Brain microvascular endothelial cell (primary cell): ENCODE measurements around the gene LDLRAD3.

Experiments
- DNase-seq: peaks from one replicate; pipeline ENCODE4 v3.0.0-alpha.2; 2020
- H3K27ac ChIP-seq: fragments of 250-450 bp; sonication (Bioruptor Pico); 2 replicates; pipeline ENCODE4 v1.5.1; 2020; ENCODE audit warnings: mild to moderate bottlenecking, moderate library complexity
- H3K27me3 ChIP-seq: fragments of 250-450 bp; sonication (Bioruptor Pico); replicated peaks from 2 replicates; pipeline ENCODE4 v1.5.1; 2020; ENCODE audit warnings: mild to moderate bottlenecking
- H3K36me3 ChIP-seq: fragments of 250-450 bp; sonication (Bioruptor Pico); replicated peaks from 2 replicates; pipeline ENCODE4 v1.5.1; 2020; ENCODE audit warnings: mild to moderate bottlenecking
- H3K4me3 ChIP-seq: 2 replicates; pipeline ENCODE4 v1.5.1; 2011; ENCODE audit warnings: low read depth, mild to moderate bottlenecking, control low read depth, low read length, moderate library complexity
- in situ Hi-C: cut with HindIII; loops from 2 replicates; pipeline ENCODE4 v1.10.0; 2017; ENCODE audit warnings: low sequenced_read_pairs, low pct_ligation_motif_present
- TF ChIP-seq, protein P1 (sequence below): IDR thresholded peaks from 2 replicates; pipeline ENCODE4 v1.5.1; 2011; ENCODE audit warnings: low read depth, mild to moderate bottlenecking, moderate library complexity, low read length, control low read depth, inconsistent platforms; ENCODE audit errors: missing control alignments

LDLRAD3 gene

DNA sequence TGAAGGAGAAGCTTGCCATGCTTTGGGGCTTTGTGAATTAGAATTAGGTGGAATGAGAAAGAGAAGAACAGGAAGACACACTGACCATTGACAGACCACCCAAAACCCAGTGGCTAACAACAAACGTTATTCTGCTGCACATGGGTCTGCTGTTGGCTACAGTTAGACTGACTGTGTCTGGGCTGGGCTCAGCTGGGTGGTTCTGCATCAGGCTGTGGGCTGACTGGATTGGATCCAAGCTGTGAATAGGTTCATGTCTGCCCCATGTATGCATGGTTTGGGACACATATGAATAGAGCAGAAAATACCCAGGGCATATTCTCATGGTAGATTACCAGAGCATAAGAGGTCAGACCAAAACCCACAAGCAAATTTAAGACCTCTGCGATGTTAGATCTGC, 11.7 kb upstream of the LDLRAD3 start:
- Histone ChIP-seq H3K27me3 (no peaks in the 10 kb centered on the region), H3K4me3 (no peak overlapping the region), H3K36me3 (no peaks in the 10 kb centered on the region), H3K27ac (no peak overlapping the region)
- in situ Hi-C loops: no loop called here
- no peak for DNase-seq
- TF ChIP-seq, protein P1, sequence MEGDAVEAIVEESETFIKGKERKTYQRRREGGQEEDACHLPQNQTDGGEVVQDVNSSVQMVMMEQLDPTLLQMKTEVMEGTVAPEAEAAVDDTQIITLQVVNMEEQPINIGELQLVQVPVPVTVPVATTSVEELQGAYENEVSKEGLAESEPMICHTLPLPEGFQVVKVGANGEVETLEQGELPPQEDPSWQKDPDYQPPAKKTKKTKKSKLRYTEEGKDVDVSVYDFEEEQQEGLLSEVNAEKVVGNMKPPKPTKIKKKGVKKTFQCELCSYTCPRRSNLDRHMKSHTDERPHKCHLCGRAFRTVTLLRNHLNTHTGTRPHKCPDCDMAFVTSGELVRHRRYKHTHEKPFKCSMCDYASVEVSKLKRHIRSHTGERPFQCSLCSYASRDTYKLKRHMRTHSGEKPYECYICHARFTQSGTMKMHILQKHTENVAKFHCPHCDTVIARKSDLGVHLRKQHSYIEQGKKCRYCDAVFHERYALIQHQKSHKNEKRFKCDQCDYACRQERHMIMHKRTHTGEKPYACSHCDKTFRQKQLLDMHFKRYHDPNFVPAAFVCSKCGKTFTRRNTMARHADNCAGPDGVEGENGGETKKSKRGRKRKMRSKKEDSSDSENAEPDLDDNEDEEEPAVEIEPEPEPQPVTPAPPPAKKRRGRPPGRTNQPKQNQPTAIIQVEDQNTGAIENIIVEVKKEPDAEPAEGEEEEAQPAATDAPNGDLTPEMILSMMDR: no peak

DNA sequence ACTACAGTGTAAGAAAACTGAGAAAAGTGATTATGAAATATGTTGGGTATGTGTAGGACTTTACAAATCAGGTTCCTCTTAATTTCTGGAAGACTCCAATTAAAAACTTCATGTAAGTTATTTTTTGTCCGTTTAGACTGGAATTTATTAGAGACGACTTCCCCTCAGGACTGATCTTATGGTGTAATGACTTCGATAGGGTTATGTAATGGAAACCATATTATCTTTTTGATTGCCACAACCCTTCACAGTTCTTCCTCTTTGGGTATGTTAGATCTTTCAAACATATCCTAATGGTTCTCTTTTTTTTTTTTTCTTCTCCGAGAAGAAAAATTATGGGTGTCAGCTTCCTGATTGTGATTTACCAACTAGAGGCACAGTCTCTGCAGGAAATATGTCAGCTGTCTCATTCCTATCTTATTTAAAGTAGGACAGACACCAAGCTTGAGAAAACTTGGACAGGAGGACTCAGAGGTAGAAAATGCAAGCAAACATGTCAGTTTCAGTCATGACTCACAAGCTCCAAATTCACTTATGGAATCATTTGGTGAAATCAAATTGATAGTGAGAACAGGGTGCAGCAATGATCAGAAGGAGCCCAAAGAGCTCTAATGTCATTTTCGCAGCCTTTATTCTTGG, 11.1 kb upstream of the LDLRAD3 start:
- TF ChIP-seq, protein P1: no peak
- in situ Hi-C loops: no loop called here
- H3K4me3 ChIP-seq: no peak overlapping the region
- H3K27ac ChIP-seq: no peak overlapping the region
- H3K27me3 ChIP-seq: no peaks in the 10 kb centered on the region
- no peaks in the 10 kb centered on the region for H3K36me3 ChIP-seq
- peak; percentile 11 for DNase-seq

DNA sequence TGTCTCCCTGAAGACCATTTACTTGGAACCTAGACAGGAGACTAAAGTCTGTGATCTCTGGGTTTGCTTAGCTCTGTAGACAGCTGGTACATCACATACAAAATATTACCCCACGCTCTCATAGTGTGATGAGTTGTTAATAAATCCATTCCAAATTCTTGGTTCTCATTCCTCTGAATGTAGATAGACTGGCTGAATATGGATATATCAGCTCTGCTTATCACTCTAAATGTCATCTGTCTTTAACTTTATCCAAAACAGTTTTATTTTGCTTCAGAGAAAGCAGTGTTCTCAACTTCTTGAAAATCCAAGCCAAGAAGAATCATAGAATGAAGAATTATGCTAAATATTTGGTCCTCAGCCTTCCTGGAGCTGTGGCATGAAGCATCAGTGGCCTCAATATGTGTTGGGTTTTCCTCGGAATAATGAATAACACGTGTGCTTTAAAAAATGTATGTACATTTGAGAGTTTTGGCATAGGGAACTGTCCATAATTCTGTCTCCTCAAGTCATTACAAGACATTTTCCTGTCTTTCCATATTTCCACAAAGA, 10.5 kb upstream of the LDLRAD3 start:
- no peaks in the 10 kb centered on the region for H3K36me3 ChIP-seq
- H3K27ac ChIP-seq: no peak overlapping the region
- DNase-seq: no peak
- no peaks in the 10 kb centered on the region for H3K27me3 ChIP-seq
- in situ Hi-C loops: no loop called here
- no peak overlapping the region for H3K4me3 ChIP-seq
- TF ChIP-seq, protein P1: no peak

DNA sequence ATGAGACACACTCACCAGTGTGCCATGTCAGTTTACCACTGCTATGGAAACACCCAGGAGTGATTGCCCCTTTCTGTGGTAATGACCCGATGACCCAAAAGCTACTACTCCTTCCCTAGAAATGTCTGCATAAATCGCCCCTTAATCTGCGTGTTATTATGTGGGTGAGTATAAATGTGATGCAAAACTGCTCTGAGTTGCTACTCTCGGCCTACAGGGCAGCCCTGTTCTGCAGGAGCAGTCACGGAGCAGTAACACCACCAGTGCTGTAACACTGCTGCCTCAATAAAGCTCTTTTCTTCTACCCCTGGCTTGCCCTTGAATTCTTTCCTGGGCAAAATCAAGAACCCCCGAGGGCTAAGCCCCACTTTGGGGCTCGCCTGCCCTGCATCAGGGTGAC, 9.6 kb upstream of the LDLRAD3 start:
- H3K4me3 ChIP-seq: no peak overlapping the region
- H3K27ac ChIP-seq: no peak overlapping the region
- H3K36me3 ChIP-seq: no peaks in the 10 kb centered on the region
- TF ChIP-seq, protein P1: no peak
- DNase-seq: no peak
- in situ Hi-C loops: no loop called here
- H3K27me3 ChIP-seq: no peaks in the 10 kb centered on the region

DNA sequence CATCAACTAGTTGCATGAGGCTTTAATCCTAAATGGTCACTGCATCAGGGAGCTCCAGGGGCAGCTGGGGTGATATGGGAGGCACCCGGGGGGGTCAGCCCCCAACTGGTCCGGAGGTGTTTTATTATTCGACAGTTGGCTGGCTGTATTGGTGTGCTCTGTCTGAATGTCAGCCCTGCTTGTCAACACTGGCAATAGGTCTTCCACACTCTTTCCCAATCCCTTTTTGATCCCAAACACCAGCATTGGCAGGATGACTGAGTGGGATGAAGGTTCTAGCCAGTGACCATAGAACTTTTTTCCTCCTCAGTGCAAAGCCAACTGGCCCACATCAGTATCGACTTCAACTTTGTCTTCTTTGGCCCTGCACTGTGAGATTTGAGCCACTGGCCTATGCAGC, 8.9 kb upstream of the LDLRAD3 start:
- no peak overlapping the region for H3K27ac ChIP-seq
- DNase-seq: no peak
- H3K36me3 ChIP-seq: no peaks in the 10 kb centered on the region
- in situ Hi-C loops: no loop called here
- H3K4me3 ChIP-seq: no peak overlapping the region
- H3K27me3 ChIP-seq: no peaks in the 10 kb centered on the region
- TF ChIP-seq, protein P1: no peak

DNA sequence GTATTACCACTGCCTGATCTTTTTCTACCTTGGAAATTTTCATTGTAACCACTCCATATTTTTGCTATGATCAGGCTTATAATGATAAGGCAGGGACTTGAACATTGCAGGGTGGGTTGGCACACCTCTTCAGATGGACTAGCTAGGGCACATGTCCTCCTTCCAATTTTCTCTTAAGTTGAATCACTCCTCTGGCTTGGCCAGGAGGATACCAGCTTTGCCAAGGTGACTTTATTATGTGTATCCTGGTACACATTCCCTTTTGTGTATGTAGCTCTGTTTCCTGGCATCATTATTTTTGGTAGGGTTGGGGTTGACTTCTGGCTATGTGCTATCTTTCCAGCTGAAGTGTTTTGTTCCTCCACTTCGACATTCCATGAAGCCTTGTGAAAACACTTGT, 8.5 kb upstream of the LDLRAD3 start:
- no peak for DNase-seq
- H3K36me3 ChIP-seq: no peaks in the 10 kb centered on the region
- TF ChIP-seq, protein P1: no peak
- no peak overlapping the region for H3K27ac ChIP-seq
- in situ Hi-C loops: no loop called here
- H3K4me3 ChIP-seq: no peak overlapping the region
- no peaks in the 10 kb centered on the region for H3K27me3 ChIP-seq
